CD4-positive, alpha-beta T cell treated with Interleukin-6 for 4 hours (primary cell): ENCODE data around the gene TXNRD2.
"Not testable (repeated sequence)": the region's sequence is repeated elsewhere in the genome, so short reads cannot be mapped to it uniquely, and the experiment has no call there.

Experiments used
- DNase-seq: peaks from one replicate; pipeline ENCODE4 v3.0.0-alpha.2; 2020; ENCODE audit warnings: mixed read lengths

The TXNRD2 gene

GRCh38 chr22:19841641-19842392, 99.8 kb downstream of the TXNRD2 start:
- DNase-seq = no peak

- no peak for DNase-seq
Observed at GRCh38 chr22:19840955-19841640, 100.5 kb downstream of the TXNRD2 start.

- no peak for DNase-seq
Observed at GRCh38 chr22:19840059-19840458, 101.6 kb downstream of the TXNRD2 start.

- DNase-seq = no peak
Observed at GRCh38 chr22:19837915-19838314, 103.7 kb downstream of the TXNRD2 start.

DNA sequence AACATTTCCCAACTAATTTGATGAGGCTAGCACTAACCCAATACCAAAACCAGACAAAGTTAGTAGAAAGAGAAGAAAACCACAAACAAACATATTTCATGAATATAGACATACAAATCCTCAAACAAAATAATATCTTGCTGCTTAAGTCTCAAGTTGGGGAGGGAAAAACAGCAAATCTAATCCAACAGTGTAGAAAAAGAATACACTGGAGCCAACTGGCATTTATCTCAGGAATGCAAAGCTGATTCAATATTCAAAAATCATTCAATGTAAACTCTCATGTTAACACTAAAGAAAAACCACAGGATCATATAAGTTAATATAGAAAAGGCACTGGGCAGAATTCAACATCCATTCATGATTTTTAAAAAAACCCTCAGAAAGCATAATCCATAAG, 105.1 kb downstream of the TXNRD2 start:
- no peak for DNase-seq

DNA sequence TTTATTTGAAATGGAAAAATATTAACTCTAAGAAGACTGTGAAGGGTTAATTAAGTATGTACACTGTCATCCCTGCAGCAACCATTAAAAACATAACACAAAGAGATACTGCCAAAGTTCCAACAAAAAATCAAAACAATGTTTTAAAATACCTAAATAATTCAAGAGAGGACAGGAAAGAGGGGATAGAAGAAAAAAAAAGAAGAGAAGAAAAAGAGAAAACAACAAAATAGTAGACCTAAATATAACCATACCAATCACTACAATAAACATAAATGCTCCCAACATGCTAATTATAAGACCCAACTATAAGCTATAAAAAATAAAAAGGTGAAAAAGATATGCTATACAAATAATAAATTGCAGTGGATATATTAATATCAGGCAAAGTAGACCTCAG, 107.0 kb downstream of the TXNRD2 start:
- no peak for DNase-seq

DNA sequence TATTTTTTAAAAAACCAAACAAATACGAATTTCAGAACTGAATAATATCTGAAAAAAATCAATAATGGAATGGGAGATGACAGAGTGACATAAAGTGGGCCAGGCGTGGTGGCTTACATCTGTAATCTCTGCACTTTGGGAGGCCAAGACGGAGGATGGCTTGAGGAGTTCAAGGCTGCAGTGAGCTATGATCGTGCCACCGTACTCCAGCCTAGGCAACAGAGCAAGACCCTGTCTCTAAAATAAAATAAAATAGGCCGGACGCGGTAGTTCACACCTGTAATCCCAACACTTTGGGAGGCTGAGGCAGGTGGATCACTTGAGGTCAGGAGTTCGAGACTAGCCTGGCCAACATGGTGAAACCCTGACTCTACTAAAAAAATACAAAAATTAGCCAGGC, 108.3 kb downstream of the TXNRD2 start:
- not testable (repeated sequence) for DNase-seq

DNA sequence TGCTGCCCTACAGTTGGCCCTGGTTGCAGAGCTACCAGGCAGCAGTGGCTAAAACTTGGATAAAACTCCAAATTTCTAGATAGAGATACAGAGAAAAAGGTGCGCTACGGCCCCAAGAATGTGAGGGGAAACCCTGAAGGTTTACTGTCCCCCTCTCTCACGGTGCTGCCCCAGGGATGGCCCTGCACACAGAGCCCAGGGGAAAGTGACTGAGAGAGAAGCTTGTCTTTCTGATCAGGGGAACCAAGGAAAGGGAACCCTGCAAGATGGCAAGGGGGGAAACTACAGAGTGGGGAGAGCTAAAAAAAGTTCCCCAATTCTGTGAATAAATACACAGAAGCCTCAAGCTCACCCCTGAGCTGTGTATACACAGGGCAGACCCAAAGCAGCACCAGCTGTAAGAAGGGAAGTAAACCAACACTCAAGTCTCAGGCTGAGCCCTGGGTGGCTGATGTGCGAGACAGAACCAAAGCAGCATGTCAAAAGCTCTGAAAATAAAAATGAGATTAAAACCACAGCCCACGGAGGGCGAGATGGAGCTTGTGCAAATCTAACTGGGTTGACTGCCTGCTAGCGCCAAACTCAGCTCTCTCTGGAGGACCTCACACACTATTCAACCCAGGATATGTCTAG, 109.0 kb downstream of the TXNRD2 start:
- DNase-seq = no peak

DNA sequence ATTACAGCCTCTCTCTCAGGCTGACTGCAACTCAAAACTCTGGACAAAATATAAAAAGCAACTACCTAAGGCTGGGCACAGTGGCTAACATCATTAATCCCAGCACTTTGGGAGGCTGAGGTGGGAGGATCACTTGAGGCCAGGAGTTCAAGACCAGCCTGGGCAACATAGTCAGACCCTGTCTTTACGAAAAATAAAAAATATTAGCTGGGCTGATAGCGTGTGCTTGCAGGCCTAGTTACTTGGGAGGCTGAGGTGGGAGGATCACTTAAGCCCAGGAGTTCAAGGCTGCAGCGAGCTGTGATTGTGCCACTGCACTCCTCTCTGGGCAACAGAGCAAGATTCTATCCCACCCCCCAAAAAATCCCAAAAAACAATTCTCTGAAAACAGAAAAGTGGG, 109.6 kb downstream of the TXNRD2 start:
- not testable (repeated sequence) for DNase-seq

GRCh38 chr22:19831016-19831415, 110.6 kb downstream of the TXNRD2 start:
- DNase-seq = no peak

DNA sequence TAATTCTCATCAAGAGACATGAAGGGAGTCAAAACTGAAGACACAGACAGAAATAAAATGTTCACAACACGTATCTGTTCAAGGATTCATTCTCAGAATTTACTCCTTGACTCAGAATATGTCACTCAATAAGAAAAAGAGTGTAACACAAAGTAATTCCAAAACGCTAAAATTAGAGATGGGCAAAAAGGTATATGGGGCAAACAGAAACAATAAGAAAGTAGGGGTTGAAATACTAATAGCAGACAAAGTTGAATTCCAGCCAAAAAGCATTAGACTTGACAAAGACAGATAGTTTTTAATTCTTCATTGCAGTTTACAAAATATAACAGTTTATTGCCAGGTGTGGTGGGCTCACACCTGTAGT, 113.6 kb downstream of the TXNRD2 start:
- DNase-seq = no peak

DNA sequence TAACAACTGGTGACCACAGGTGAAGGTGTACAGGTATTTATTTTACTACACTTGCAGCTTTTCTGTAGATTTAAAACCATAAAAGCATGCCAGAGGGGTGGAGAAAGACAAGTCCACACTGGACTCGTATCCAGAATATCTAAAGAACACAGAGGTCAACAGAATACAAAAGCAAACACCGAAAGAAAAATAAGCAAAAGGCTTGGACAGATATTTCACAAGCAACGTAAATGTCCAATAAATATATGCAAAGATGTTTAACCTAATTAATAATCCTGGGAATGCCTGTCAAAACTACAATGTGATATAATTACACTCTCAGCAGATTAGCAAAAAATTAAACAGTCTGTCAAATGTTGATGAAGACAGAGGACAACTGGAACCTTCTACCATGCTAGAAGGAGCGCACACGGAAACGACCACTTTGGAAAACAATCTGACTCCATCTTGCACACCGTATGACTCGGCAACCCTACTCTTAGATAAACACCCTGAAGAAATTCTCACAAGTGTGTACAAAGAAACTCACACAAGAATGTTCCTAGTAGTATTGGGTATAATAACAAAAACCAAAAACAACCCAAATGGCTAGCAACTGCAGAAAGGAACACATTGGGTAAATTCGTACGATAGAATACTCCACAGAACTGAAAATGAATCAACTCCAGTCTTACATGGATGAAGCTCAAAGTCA, 114.1 kb downstream of the TXNRD2 start:
- DNase-seq = no peak

GRCh38 chr22:19826619-19826950, 115.0 kb downstream of the TXNRD2 start:
- no peak for DNase-seq

DNA sequence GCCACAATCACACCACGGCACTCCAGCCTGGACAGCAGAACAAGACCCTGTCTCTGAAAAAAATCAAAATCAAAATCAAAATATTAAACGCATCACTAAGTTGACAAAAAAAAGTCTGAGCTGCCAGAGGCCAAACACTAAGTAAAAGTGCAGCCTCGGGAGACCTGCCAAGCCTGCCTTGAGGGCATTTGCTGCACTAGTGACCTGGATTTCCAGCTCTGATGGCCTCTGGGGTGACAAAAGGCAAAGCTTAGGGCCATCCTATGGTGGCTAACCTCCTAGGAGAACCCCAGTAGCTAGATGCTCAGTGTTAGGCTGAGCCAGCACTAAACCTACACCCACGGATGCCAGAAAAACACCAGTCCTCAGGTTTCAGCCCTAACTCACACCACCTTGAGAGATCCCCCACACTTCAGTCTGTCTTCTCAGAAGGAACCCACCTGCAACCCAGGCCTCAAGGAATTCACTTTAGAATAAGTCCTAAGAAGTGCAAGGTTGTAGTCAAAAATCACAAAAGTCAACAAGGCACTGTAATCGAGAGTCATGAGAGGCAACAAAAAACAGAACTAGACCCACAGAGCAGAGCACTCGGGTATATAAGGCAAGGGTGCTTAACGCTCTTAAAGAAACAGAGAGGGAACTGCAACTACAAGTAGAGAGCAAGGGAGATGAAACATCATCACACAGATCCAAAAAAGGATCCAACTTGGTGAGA, 115.6 kb downstream of the TXNRD2 start:
- no peak for DNase-seq
